NCI-H524 treated with DMSO at 0.1 percent for 48 hours (cell line): ENCODE measurements around the gene PI4K2A.
"Not testable (repeated sequence)": the region's sequence is repeated elsewhere in the genome, so short reads cannot be mapped to it uniquely, and the experiment has no call there.

Experiments used
- DNase-seq: peaks from one replicate; lab custom pipeline; 2025; lab: John Stamatoyannopoulos, UW

PI4K2A gene

DNA sequence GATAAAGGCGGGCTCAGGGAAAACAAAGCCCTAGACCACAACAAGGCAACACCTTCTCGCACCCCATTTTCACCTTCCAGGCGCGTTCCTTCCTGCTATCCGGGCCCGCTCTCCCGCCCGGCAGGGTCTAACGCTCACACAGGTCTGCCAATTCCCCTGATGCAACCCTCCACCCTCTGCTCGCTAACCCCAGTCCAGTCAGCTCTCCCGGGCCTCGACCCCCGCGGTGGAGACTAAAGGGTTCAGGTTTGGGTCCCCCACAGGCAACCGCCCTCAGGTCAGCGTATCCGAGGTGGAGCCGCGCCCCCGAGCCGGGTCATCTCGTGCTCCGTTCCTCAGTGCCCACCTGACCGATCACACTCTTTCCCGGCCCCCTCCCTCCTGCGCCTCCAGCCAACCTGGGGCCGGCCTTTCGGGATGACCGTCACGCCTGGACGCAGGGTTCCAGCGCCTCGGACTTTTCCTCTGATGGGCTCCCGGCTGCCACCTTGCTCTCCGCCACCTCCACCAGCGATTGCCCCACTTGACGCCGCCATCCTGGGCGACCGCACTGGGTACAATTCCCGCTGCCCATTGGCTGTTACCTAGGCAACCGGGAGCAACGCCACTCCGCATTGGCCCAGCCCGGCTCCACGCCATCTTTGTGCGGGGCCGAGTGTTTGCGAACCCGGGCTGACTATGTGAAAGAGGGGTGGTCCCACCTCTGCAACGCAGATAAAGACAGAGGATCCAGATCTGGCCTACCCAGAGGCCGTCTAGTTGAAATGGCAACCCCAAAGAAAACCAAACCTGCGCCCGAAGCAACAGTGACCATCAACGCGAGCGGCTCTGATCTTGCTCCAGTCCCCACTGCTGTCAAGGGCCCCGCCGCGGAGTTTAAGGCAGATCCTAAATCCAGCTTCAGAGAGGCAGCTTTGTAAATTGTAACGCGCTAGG is 7.3 kb upstream of the PI4K2A start, which contains the start of gene MORN4:
Gene MORN4 (minus strand): TSS at position 552 of the 936 bp plus-strand sequence. CDS start 13,847 bp downstream, outside the sequence.
- DNase-seq = peak; percentile 41

DNA sequence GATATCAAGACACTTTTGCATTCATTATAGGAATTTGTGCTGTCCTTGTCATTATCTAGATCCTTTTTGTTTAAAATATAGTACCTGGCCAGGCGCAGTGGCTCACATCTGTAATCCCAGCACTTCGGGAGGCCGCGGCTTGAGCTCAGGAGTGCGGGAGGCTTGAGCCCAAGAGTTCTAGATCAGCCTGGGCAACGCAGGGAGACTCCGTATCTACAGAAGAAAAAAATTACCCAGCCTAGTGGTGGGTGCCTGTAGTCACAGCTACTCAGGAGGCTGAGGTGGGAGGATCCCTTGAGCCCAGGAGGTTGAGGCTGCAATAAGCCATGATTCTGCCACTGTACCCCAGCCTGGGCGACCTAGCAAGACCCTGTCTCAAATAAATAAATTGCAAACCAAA is 6.5 kb upstream of the PI4K2A start:
- no peak for DNase-seq

DNA sequence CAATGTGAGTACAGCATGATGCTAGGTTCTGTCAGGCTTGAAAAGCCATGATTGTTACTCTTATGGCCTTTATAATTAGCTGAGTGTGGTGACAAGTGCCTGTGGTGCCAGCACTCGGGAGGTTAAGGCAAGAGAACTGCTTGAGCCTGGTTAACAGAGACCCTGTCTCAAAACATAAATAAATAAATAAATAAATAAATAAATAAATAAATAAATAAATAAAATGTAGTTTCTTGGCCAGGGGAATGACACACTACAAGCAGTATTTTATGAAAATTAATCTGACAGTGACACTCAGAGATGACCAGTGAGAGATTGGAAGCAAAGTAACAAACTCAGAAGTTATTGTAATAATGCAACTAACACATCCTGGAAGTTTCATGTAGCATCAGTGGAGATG is 4.9 kb upstream of the PI4K2A start:
- DNase-seq = no peak

DNA sequence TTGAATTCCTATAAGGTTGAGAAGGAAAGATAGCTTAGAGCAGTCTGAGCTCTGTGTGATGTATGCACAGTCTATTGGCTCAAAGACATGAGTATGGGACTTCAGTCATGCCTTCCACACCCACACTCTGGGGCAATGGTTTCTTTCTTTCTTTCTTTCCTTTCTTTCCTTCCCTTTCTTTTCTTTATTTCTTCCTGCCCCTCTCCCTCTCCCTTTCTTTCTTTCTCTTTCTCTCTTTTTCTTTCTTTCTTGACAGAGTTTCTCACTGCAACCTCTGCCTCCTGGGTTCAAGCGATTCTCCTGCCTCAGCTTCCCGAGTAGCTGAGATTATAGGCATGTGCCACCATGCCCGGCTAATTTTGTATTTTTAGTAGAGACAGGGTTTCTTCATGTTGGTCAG is 1.4 kb upstream of the PI4K2A start:
- DNase-seq = not testable (repeated sequence)

DNA sequence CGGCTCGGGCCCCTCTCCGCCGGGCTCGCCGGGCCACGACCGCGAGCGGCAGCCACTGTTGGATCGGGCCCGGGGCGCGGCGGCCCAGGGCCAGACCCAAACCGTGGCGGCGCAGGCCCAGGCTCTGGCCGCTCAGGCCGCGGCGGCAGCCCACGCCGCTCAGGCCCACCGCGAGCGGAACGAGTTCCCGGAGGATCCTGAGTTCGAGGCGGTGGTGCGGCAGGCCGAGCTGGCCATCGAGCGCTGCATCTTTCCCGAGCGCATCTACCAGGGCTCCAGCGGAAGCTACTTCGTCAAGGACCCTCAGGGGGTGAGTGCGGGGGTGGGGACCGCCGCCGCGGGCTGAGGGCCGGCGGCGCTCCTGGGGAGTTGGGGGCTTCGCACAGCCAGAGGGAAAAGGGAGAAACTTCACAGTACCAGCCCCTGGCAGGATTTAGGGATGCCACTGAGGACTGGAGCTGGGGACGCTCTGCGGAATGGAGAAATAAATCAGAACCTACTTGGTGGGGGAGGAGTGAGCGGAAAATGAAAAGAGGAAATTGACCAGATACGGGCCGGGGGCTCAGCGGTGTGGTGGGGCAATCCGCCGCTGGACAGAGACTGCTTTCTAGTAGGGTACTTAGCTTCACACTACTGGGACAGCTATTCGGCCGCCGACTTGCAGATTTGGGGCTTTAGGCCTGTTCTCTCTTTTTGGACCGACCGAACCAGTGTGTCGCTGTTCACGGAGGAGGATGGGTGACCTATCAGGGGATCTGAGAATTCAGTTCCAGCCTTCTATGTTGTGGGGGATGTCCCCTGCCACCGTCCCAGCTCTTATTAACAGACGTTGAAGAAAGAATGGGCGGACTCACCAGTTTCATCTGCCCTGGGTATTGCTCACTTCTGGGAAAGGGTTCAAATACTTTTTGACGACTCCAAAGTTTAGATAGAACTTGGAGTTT is 669 bp downstream of the PI4K2A start:
- DNase-seq = no peak

DNA sequence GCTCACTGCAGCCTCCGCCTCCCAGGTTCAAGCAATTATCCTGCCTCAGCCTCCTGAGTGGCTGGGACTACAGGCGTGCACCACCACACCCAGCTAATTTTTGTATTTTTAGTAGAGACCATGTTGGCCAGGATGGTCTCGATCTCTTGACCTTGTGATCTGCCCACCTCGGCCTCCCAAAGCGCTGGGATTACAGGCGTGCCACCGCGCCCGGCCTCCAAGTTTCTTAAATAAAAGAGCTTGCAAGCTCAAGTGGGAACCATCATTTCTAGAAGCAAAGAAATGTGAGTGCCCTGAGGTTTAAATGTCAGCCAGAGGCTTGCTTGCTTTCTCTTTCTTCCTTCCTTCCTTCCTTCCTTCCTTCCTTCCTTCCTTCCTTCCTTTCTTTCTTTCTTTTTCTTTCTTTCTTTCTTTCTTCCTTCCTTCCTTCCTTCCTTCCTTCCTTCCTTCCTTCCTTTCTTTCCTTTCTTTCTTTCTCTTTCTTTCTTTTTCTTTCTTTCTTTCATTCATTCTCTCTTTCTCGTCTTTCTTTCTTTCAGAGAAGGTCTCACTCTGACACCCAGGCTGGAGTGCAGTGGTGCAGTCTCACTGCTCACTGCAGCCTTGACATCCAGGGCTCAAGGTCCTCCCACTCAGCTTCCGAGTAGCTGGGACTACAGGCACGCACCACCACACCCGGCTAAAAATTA is 2.1 kb downstream of the PI4K2A start:
- not testable (repeated sequence) for DNase-seq

DNA sequence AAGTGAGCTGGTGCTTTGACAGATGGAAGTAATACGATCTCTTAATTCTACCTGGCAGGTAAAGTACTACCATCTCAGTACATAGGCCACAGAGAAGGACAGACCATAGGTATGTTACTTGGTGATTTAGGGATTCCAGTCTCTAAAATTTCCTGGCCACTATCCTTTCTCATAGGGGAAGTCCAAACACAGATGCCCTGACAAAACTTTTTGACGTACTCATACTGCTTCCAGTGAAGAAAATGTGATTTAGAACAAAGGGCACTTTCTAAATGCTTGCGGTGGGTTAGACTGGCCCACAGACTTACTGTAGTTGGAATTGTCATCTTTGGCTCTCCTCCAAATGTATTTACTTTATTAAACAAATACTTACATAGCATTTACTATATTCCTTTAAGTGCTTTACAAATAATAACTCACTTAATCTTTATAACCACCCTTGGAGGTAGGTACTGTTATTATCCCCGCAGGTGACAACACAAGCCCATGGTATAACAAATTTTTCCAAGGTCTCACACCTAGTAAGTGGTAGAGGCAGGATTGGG is 3.0 kb downstream of the PI4K2A start:
- no peak for DNase-seq

DNA sequence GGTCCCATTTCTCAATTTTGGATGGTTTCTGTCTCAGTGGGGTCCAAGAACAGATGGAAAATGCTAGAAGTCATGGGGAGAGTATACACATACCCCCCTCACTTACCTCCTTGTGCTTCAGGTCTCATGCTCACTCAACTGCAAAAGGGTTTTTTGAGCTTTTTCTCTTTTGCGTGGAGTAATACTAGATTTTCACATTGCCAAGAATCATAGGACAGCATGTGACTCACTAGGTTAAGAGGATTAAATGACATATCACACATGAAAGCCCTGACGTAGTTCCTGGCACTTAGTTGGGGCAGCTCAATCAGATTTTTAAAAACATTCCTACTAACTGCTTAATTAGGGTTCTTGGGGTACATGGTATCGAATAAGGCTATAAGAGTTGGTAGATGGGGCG is 4.5 kb downstream of the PI4K2A start:
- DNase-seq = no peak

DNA sequence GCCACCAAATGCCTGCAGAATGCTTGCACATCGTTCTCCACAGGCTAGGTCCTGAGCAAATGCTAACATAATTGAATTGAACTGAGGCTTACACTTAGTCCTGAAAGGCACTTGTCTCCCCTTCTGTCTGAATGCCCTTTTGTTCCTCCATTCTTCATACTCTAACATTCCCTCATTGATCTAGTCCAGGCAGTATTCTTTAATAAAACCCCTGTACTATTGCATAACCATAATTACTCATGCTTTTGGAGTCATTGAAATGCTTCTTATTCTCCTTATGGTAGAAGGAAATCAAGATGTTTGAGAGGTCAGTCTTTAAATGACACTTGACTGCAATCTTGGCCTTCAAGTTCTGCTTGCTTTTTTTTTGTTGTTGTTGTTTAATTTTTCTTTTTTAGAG is 7.1 kb downstream of the PI4K2A start:
- no peak for DNase-seq

DNA sequence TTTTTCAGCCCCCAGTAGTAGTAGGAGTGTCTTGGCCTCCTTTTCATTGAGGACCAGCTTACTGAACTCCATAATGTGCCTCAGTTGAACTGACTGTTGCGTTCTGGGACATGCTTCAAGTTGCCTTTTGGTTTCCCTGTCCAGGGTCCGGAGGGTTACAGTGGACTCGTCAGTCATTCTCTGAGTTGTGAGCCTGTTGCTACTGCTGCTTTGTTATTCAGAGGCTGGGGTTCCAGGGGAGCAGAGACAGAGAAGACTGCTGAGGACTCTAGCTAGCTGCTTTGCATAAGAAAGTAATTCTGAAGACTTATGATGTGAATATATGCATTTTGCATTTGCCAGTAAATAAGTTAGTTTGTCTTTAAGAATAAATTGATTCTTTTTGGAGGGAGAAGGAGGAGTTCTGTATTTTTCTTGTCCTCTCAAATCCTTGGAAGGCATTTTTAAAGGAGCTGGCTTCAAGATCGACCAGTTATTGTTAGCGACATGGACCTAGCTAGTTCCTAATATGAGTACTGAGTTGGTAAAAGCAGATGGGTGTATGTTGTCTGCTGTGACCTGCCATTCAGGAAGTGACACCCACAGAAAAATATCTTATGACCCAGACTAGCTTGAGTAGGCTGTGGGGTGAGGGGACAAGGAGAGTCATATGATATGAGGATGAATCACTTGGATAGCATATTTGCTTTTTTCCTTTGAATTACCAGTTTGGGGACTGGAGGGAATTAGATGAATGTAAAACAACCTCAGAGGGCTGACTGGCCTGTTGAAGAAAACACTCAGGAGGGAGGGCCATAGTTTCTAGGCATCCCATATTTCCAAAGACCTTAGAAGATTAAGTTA is 8.3 kb downstream of the PI4K2A start:
- no peak for DNase-seq

DNA sequence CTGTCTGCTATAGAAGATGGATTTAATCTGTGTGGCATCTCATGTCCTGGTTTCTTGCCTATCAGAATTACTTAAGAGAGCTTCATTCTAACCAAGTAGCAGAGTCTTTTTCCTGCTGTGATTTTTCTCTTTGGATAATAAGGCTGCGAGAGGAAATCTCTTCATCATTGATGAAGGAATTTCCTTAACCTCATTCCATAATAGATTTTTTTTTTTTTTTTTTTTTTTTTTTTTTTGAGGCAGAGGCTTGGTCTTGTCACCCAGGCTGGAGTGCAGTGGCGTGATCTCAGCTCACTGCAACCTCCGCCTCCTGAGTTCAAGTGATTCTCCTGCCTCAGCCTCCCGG is 8.9 kb downstream of the PI4K2A start:
- DNase-seq = not testable (repeated sequence)

DNA sequence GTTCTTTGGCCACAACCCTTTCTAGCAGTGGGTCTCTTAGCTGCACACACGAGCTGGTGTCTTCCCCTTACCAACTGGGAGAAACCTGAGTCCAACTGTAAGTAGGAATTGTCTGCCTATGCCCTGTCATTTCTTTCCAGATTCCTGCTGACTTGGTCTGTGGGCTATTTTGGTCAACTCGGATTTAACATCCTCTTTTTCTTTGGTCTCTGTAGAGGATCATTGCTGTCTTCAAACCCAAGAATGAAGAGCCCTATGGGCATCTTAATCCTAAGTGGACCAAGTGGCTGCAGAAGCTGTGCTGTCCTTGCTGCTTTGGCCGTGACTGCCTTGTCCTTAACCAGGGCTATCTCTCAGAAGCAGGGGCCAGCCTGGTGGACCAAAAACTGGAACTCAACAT is 10.3 kb downstream of the PI4K2A start:
- DNase-seq = no peak

DNA sequence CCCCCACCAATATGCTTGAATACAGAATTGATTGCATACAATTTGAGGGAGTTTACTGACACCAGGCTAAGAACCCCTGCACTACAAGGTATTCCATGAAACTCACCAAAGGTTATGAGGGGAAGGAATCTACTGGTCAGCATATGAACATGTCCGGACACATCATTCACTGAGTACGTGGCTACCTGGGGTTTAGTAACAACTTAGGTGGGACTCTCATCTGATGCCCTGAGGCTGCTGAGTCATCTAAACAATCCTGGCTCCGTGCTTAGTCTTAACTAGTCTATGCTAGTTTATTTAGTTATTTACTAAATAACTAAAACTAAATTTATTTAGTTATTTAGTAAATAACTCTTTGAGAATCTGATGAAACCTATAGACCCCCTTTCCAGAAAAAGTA is 11.3 kb downstream of the PI4K2A start:
- no peak for DNase-seq

DNA sequence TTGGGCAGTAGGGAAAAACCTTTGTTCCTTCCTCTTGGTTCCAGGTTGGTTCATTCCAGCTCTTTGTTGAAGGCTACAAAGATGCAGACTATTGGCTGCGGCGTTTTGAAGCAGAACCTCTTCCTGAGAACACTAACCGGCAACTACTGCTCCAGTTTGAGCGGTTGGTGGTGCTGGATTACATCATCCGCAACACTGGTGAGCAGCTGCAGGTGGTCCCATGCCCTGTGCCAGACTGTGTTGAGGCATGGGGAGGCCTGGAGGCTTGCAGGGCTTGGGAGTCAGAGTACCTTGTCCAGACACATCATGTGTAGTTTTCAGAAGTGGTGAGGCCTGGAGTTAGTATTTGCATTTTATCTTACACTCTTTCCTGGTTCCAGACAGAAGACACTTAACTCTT is 16.3 kb downstream of the PI4K2A start:
- no peak for DNase-seq

DNA sequence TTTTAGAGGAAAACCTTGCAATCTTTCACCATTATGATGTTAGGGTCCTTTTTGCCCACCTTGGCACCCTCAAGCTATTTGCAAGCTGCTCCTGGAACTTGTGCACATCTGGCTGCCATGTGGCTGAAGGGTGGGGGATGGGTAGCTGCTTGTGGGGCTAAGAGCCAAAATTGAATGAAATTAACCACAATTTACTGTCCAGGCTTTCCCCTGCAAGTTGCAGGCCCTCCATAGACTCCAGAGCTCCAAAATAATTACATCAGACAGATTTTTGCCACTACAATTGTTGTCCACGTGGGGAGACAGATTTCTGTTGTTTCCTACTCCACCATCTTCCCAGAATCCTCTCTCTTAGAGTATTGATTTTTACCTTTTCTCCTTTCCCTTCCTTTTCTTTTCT is 19.1 kb downstream of the PI4K2A start:
- DNase-seq = no peak

DNA sequence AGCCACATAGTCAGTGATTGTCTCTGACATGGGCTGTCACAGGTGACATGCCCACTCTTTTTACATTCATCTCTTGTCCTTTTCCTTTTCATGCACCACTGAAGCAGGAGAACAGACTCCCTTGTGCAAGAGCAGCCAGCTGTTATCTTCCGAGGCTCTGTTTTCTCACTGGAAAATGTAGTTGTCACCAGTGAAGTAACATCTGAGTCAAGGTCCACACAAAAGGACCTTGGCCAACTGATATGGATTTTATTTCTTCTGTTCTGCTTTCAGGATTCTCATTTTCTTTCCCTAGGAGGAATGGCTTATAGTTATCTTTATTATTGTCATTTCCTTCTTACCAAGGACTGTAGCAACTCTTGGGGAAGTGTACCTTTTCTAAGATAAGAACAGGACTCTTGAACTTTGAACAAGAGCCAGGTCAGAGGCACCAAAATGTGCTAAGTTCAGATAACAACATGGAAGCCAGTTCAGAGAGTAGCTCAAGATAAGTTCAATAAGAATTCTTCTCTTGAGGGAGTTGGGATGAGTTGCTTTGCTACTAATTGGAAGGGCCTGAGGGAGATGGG is 23.9 kb downstream of the PI4K2A start:
- DNase-seq = no peak

DNA sequence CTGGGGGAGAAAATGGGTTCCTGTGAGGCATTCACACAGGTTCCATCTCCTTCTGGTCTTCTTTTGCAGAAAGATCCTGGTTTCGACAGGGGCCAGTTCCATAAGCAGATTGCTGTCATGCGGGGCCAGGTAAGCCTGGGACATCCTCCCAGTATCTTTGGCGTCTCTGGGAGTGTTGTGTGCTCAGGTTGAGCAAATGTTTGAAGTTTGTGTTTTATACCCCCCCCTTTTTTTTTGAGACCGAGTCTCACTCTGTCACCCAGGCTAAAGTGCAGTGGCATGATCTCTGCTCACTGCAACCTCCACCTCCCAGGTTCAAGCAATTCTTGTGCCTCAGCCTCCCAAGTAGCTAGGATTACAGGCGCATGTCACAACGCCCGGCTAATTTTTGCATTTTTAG is 26.5 kb downstream of the PI4K2A start:
- DNase-seq = no peak

DNA sequence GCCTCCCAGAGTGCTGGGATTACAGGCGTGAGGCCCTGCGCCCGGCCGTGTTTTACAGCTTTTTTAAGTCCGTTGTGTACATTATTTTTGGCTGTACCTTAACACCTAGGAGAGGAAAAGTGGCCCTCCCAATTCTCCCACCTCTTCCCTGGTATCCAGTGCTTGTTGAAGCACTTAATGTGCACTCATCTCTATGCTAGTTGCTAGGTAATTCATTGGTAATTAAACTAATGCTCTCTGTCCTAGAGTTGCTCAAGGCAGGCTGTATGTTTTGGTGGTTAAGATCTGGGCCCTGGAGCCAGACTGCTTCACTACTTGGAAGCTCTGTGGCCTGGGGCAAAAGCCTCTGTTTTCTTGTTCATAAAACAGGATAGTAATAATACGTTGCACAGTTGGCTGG is 27.0 kb downstream of the PI4K2A start:
- no peak for DNase-seq

DNA sequence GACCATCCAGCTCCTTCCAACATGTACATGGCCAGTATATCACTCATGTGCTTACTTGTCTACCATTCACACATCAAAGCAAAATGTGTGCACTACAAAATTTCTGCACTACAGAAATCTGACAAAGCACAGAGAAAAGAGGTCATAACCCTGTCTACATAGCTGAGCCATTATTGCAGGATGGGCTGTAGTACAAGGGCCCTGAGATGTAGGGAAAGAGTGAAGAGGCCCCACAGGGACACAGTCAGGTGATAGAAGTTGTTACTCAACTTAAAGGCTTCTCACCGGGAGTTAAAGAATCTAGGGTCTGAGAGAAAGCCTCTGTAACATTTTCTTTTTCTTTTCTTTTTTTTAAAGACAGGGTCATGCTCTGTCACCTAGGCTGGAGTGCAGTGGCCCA is 29.1 kb downstream of the PI4K2A start:
- DNase-seq = no peak

DNA sequence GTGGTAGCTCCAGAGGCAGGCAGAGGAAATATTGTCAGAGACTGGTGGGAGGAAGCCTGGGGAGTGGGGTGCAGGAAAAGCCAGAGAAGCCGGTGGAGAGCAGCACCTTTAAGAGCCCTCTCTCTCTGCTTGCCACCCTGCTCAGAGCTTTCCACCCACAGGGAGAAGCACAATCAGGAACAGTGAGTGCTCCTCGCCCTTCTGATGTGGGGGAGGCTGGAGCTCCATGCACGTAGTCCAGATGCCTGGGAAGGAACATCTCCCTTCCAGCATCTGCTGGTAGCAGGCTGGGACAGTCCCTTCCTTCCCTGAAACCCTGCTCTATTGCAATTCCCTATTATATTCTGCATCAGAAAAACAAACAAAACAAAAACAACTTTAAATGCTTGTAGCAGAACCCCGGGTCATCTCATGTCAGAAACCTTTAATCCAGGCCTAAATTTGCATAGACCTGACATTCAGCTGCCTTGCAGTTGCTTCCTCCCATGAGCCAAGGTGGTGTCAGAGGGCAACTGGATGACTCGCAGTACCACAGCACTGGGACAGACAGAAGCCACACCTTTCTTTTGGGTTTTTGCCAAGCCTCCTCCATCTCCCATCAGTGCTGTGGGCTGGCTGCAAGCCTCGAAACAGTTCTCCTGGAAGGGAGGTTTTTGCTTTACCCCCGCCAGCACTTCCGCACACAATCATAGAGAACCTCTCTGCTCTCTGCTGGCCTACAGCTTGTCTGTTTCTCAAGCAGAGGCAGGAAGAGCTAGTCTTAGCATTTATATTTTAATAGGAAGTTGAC is 33.5 kb downstream of the PI4K2A start:
- no peak for DNase-seq
